GM18873 (cell line): ENCODE results near the gene SYNE3.
A peak's percentile ranks its signal among the peaks of the same experiment; 100 is the strongest.
"Not testable (repeated sequence)": the region's sequence is repeated elsewhere in the genome, so short reads cannot be mapped to it uniquely, and the experiment has no call there.

Experiments
- ATAC-seq: cut with Tn5 transposase; IDR thresholded peaks from one replicate; pipeline ENCODE4 v1.9.1; 2021; ENCODE audit warnings: mild to moderate bottlenecking, moderate library complexity, moderate number of reproducible peaks; ENCODE audit not compliant: unreplicated experiment, low FRiP score

Gene SYNE3

GRCh38 chr14:95524706-95525512, 8.5 kb upstream of the SYNE3 start:
- no peak for ATAC-seq

GRCh38 chr14:95523815-95524448, 7.5 kb upstream of the SYNE3 start:
- ATAC-seq, result no peak

- ATAC-seq, result no peak
Measured at GRCh38 chr14:95523051-95523814, 6.8 kb upstream of the SYNE3 start.

- no peak for ATAC-seq
Measured at GRCh38 chr14:95522556-95522955, 6.1 kb upstream of the SYNE3 start.

GRCh38 chr14:95522116-95522515, 5.7 kb upstream of the SYNE3 start:
- no peak for ATAC-seq

GRCh38 chr14:95521001-95521400, 4.6 kb upstream of the SYNE3 start:
- no peak for ATAC-seq

- ATAC-seq, result no peak
Measured at GRCh38 chr14:95520346-95520745, 3.9 kb upstream of the SYNE3 start.

GRCh38 chr14:95519699-95520098, 3.2 kb upstream of the SYNE3 start:
- no peak for ATAC-seq

GRCh38 chr14:95518045-95518751, 1.7 kb upstream of the SYNE3 start:
- ATAC-seq, result peak; percentile 23

- ATAC-seq, result peak; percentile 55
Measured at GRCh38 chr14:95515596-95516552, 576 bp downstream of the SYNE3 start.

- no peak for ATAC-seq
Measured at GRCh38 chr14:95515080-95515489, 1.4 kb downstream of the SYNE3 start.

- no peak for ATAC-seq
Measured at GRCh38 chr14:95514131-95515079, 2.0 kb downstream of the SYNE3 start.

GRCh38 chr14:95513291-95513690, 3.2 kb downstream of the SYNE3 start:
- ATAC-seq, result no peak

- no peak for ATAC-seq
Measured at GRCh38 chr14:95511687-95512086, 4.8 kb downstream of the SYNE3 start.

GRCh38 chr14:95510804-95511203, 5.6 kb downstream of the SYNE3 start:
- ATAC-seq, result no peak

GRCh38 chr14:95510344-95510743, 6.1 kb downstream of the SYNE3 start:
- not testable (repeated sequence) for ATAC-seq

GRCh38 chr14:95509495-95509894, 7.0 kb downstream of the SYNE3 start:
- ATAC-seq, result no peak

- ATAC-seq, result no peak
Measured at GRCh38 chr14:95508377-95508776, 8.1 kb downstream of the SYNE3 start.
